PFSK-1 (cell line): ENCODE results near the gene ITGA1.

Experiments used
- FOXP2 ChIP-seq: optimal IDR thresholded peaks from 2 replicates; pipeline ENCODE3; 2011; ENCODE audit warnings: borderline replicate concordance, control low read depth, inconsistent platforms; ENCODE audit not compliant: insufficient read depth; ENCODE audit errors: extremely low read length, extremely low read depth
- POLR2AphosphoS5 ChIP-seq: IDR thresholded peaks from 2 replicates; pipeline ENCODE4 v1.6.1; 2012; ENCODE audit warnings: low read depth, mild to moderate bottlenecking, control low read depth, low read length, moderate library complexity
- SIN3A ChIP-seq: IDR thresholded peaks from 2 replicates; pipeline ENCODE4 v1.6.1; 2012; ENCODE audit warnings: mild to moderate bottlenecking, low read length, moderate library complexity, borderline replicate concordance; ENCODE audit not compliant: insufficient read depth
- TAF1 ChIP-seq: IDR thresholded peaks from 2 replicates; pipeline ENCODE4 v1.6.1; 2012; ENCODE audit warnings: low read length, control low read depth, borderline replicate concordance; ENCODE audit not compliant: insufficient read depth
- TF ChIP-seq, protein P1 (sequence below), 2 experiments: IDR thresholded peaks; 2 replicates each; pipeline versions ENCODE4 v1.6.1 to v1.8.0; 2011 to 2012; ENCODE audit warnings: low read depth in 2 of 2, low read length in 2 of 2, control low read depth in 1 of 2, inconsistent platforms in 1 of 2, mild to moderate bottlenecking in 1 of 2, moderate library complexity in 1 of 2; ENCODE audit not compliant: insufficient read depth in 1 of 2

GRCh38 chr5:52943808-52944207 lies 156.1 kb downstream of the ITGA1 start:
- no peak for TF ChIP-seq POLR2AphosphoS5
- TF ChIP-seq TAF1, result no peak
- TF ChIP-seq SIN3A, result no peak
- TF ChIP-seq, protein P1, sequence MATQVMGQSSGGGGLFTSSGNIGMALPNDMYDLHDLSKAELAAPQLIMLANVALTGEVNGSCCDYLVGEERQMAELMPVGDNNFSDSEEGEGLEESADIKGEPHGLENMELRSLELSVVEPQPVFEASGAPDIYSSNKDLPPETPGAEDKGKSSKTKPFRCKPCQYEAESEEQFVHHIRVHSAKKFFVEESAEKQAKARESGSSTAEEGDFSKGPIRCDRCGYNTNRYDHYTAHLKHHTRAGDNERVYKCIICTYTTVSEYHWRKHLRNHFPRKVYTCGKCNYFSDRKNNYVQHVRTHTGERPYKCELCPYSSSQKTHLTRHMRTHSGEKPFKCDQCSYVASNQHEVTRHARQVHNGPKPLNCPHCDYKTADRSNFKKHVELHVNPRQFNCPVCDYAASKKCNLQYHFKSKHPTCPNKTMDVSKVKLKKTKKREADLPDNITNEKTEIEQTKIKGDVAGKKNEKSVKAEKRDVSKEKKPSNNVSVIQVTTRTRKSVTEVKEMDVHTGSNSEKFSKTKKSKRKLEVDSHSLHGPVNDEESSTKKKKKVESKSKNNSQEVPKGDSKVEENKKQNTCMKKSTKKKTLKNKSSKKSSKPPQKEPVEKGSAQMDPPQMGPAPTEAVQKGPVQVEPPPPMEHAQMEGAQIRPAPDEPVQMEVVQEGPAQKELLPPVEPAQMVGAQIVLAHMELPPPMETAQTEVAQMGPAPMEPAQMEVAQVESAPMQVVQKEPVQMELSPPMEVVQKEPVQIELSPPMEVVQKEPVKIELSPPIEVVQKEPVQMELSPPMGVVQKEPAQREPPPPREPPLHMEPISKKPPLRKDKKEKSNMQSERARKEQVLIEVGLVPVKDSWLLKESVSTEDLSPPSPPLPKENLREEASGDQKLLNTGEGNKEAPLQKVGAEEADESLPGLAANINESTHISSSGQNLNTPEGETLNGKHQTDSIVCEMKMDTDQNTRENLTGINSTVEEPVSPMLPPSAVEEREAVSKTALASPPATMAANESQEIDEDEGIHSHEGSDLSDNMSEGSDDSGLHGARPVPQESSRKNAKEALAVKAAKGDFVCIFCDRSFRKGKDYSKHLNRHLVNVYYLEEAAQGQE (IDR thresholded peaks at IDR 0.05; ENCODE audit: insufficient read depth in 1 of 2, low read depth in 2 of 2, low read length in 2 of 2), result no peak
- no peak for TF ChIP-seq FOXP2
